OCI-LY7 (cell line): ENCODE results near the gene GGT6. TPM values are rescaled to one million over a fixed set of nuclear protein-coding genes. Genes with fewer than 3 reads are reported as not detected.

Source experiments
- BruUV-seq: library from RNA; stranded (reverse); fragments of 400-500 nt; replicated peaks from 2 replicates; lab custom pipeline; 2021; lab: Mats Ljungman, UMichigan
- CTCF ChIA-PET: fragments of 300-600 bp; sonication (Branson Sonifier 250); formaldehyde crosslinking; loops from one replicate; lab custom pipeline; 2022; ENCODE audit warnings: antibody characterized with exemption; ENCODE audit not compliant: unreplicated experiment; lab: Charles Lee
- POLR2A ChIA-PET: fragments of 300-600 bp; sonication (Branson Sonifier 250); formaldehyde crosslinking; loops from one replicate; lab custom pipeline; 2022; ENCODE audit warnings: antibody characterized with exemption; lab: Charles Lee
- DNase-seq: peaks from one replicate; pipeline ENCODE4 v3.0.0-alpha.2; 2015; ENCODE audit warnings: low spot score
- H2AFZ ChIP-seq: fragments of 200-600 bp; sonication (generic), shearing (Covaris generic); 2 replicates; pipeline ENCODE4 v1.6.1; 2014; ENCODE audit warnings: mild to moderate bottlenecking, antibody characterized with exemption, low read length, moderate library complexity
- H3K27ac ChIP-seq: fragments of 200-600 bp; sonication (generic); 2 replicates; pipeline ENCODE4 v1.5.1; 2014; ENCODE audit warnings: mixed run types, low read depth, mild to moderate bottlenecking, moderate library complexity, low read length, inconsistent platforms; ENCODE audit not compliant: poor library complexity, severe bottlenecking
- H3K36me3 ChIP-seq: fragments of 200-600 bp; sonication (generic); 2 replicates; pipeline ENCODE4 v1.6.1; 2014; ENCODE audit warnings: mild to moderate bottlenecking, antibody characterized with exemption, low read length, moderate library complexity, mixed read lengths; ENCODE audit not compliant: insufficient read depth
- H3K4me1 ChIP-seq: fragments of 200-600 bp; sonication (generic); 2 replicates; pipeline ENCODE4 v1.5.1; 2014; ENCODE audit warnings: mild to moderate bottlenecking, low read length; ENCODE audit not compliant: insufficient read depth, poor library complexity, severe bottlenecking
- H3K4me2 ChIP-seq: fragments of 200-600 bp; sonication (generic); 2 replicates; pipeline ENCODE4 v1.6.1; 2014; ENCODE audit warnings: mild to moderate bottlenecking, low read length
- H3K4me3 ChIP-seq: fragments of 200-600 bp; sonication (generic); 2 replicates; pipeline ENCODE4 v1.5.1; 2014; ENCODE audit warnings: mild to moderate bottlenecking, low read depth, low read length; ENCODE audit not compliant: poor library complexity, severe bottlenecking
- H3K79me2 ChIP-seq: fragments of 200-600 bp; sonication (generic); 2 replicates; pipeline ENCODE4 v1.6.1; 2016; ENCODE audit warnings: low read depth, mild to moderate bottlenecking, low read length, moderate library complexity, mixed read lengths; ENCODE audit not compliant: insufficient read depth
- H3K9me2 ChIP-seq: fragments of 200-600 bp; sonication (generic); 2 replicates; pipeline ENCODE4 v1.6.1; 2016; ENCODE audit warnings: mild to moderate bottlenecking, low read length, mixed read lengths; ENCODE audit not compliant: insufficient read depth
- H3K9me3 ChIP-seq: fragments of 200-600 bp; sonication (generic); 2 replicates; pipeline ENCODE4 v1.6.1; 2014; ENCODE audit warnings: mild to moderate bottlenecking, mixed run types, low read length, mixed read lengths
- H4K20me1 ChIP-seq: fragments of 200-600 bp; sonication (generic); 2 replicates; pipeline ENCODE4 v1.6.1; 2014; ENCODE audit warnings: mild to moderate bottlenecking, antibody characterized with exemption, low read length, moderate library complexity, mixed read lengths; ENCODE audit not compliant: insufficient read depth
- EZH2phosphoT487 ChIP-seq: fragments of 200-600 bp; sonication (generic); IDR thresholded peaks from 2 replicates; pipeline ENCODE4 v1.6.1; 2018; ENCODE audit warnings: low read depth, borderline replicate concordance, mild to moderate bottlenecking, mixed run types, antibody characterized with exemption, low read length, moderate library complexity, mixed read lengths
- intact Hi-C: fragments of 100-400 bp; cut with micrococcal nuclease; formaldehyde crosslinking; loops from one replicate; pipeline ENCODE4 v1.10.0; 2022; ENCODE audit not compliant: unreplicated experiment
- total RNA-seq, 2 experiments: library from RNA; depleted of rRNA in 1 of 2; stranded (reverse); fragments of >200 nt in 1 of 2; shearing (Covaris generic) in 1 of 2; gene quantifications; 2 replicates each; pipeline ENCODE4 v1.2.3, GENCODE V29; 2014 to 2022
- TF ChIP-seq, protein P1 (sequence below): fragments of 200-600 bp; sonication (generic); conservative IDR thresholded peaks from 2 replicates; pipeline ENCODE4 v1.5.1; 2014; ENCODE audit warnings: mild to moderate bottlenecking, antibody characterized with exemption, low read length, moderate library complexity, mixed read lengths

GGT6 gene
- total RNA-seq, 2 experiments from 2014 or later: not detected

DNA sequence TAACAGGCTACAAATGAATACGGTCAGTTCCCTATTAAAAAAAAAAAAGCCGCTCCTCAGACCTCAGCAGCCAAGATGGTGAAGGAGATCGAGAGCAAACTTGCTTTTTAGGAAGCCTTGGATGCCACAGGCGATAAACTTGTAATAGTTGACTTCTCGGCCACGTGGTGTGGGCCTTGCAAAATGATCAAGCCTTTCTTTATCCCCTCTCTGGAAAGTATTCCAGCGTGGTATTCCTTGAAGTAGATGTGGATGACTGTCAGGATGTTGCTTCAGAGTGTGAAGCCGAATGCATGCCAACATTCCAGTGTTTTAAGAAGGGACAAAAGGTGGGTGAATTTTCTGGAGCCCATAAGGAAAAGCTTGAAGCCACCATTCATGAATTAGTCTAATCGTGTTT, 11.8 kb upstream of the GGT6 start:
- no peaks in the 10 kb centered on the region for H3K79me2 ChIP-seq
- H3K4me1 ChIP-seq: peaks cover 6% of the 10 kb centered on the region
- no peak overlapping the region for H3K27ac ChIP-seq
- intact Hi-C loops: no loop called here
- no peak overlapping the region for H3K4me2 ChIP-seq
- ChIA-PET CTCF (no interaction called here), POLR2A (no interaction called here)
- no TSS peak for BruUV-seq
- DNase-seq: no peak
- no peaks in the 10 kb centered on the region for H4K20me1 ChIP-seq
- H3K9me3 ChIP-seq: no peaks in the 10 kb centered on the region
- no peaks in the 10 kb centered on the region for H3K36me3 ChIP-seq
- no peak overlapping the region for H3K4me3 ChIP-seq
- TF ChIP-seq, protein P1, sequence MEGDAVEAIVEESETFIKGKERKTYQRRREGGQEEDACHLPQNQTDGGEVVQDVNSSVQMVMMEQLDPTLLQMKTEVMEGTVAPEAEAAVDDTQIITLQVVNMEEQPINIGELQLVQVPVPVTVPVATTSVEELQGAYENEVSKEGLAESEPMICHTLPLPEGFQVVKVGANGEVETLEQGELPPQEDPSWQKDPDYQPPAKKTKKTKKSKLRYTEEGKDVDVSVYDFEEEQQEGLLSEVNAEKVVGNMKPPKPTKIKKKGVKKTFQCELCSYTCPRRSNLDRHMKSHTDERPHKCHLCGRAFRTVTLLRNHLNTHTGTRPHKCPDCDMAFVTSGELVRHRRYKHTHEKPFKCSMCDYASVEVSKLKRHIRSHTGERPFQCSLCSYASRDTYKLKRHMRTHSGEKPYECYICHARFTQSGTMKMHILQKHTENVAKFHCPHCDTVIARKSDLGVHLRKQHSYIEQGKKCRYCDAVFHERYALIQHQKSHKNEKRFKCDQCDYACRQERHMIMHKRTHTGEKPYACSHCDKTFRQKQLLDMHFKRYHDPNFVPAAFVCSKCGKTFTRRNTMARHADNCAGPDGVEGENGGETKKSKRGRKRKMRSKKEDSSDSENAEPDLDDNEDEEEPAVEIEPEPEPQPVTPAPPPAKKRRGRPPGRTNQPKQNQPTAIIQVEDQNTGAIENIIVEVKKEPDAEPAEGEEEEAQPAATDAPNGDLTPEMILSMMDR: no peak
- no peak for TF ChIP-seq EZH2phosphoT487
- no peaks in the 10 kb centered on the region for H3K9me2 ChIP-seq
- no peak overlapping the region for H2AFZ ChIP-seq

DNA sequence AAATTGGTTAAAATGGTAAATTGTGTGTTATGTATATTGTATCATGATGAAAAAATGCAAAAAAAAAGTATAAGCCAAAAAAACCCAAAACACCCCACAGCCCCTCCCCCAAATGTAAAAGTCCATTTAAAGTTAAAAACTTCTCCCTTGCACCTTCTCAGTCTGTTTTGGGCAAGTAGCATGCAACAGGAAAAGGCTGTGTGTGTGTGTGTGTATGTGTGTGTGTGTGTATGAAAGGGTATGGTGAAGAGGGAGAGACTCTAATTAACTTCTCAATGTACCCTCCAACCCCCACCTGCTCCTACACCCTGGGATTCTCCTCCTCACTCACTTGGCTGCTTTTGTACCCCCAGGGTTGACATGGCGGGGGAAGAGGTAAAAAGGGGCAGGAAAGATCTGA, 9.2 kb upstream of the GGT6 start:
- H3K9me3 ChIP-seq: no peaks in the 10 kb centered on the region
- no peaks in the 10 kb centered on the region for H3K9me2 ChIP-seq
- H3K4me3 ChIP-seq: no peak overlapping the region
- BruUV-seq: no TSS peak
- no peak overlapping the region for H3K4me2 ChIP-seq
- ChIA-PET POLR2A (interaction anchor here (0.6 kb wide), 1 partner anchor 65 kb away, joined by 3 read pairs; no protein-coding TSS in a partner anchor), CTCF (no interaction called here)
- no peaks in the 10 kb centered on the region for H3K36me3 ChIP-seq
- no peaks in the 10 kb centered on the region for H4K20me1 ChIP-seq
- no peaks in the 10 kb centered on the region for H3K79me2 ChIP-seq
- H2AFZ ChIP-seq: no peak overlapping the region
- peaks cover 11% of the 10 kb centered on the region for H3K4me1 ChIP-seq
- TF ChIP-seq EZH2phosphoT487: no peak
- TF ChIP-seq, protein P1: no peak
- H3K27ac ChIP-seq: no peak overlapping the region
- DNase-seq: peak; percentile 27
- intact Hi-C loops: loop anchor here (5.0 to 10.0 kb wide), 4 partner anchors 135 to 333 kb away; partner anchors contain the start of genes CHRNE and PELP1

DNA sequence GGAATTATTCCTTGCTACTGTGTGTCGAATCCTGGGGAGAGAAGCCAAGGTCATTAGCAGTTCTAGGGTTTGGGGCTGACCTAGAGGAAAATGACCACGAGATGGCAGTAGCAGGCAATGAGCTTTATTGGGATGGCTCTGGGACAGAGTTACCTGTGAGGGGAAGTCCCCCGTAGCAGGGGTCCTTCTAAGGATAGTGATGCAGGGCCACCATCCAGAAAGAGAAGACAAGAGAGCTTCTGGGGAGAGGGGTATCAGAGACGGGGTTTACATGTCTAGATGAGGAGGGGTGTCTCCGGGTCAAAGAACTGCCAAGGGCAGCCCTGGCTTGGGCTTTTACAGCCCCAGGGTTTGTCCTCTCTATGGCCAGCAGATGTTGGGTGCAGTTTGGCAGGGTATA, 6.4 kb upstream of the GGT6 start:
- Histone ChIP-seq H3K79me2 (no peaks in the 10 kb centered on the region), H3K4me3 (no peak overlapping the region), H3K4me2 (no peak overlapping the region), H3K36me3 (no peaks in the 10 kb centered on the region), H3K27ac (no peak overlapping the region), H4K20me1 (no peaks in the 10 kb centered on the region), H3K9me3 (no peaks in the 10 kb centered on the region), H3K4me1 (peaks cover 24% of the 10 kb centered on the region), H3K9me2 (no peaks in the 10 kb centered on the region), H2AFZ (no peak overlapping the region)
- POLR2A ChIA-PET: interaction anchor here (0.6 to 1.1 kb wide), 3 partner anchors 11 to 322 kb away, joined by 4 to 7 read pairs (median 4); partner anchors contain the start of gene MYBBP1A
- peak; percentile 76 for DNase-seq
- intact Hi-C loops: loop anchor here (1.0 to 10.0 kb wide), 5 partner anchors 60 to 336 kb away; partner anchors contain the start of genes CHRNE and PELP1
- CTCF ChIA-PET: interaction anchor here (1.5 to 1.8 kb wide), 2 partner anchors 10 to 60 kb away, joined by 6 to 8 read pairs; no protein-coding TSS in a partner anchor
- no TSS peak for BruUV-seq
- no peak for TF ChIP-seq EZH2phosphoT487
- TF ChIP-seq, protein P1: peak; percentile 90
